Activated naive CD4-positive, alpha-beta T cell treated with anti-CD3 and anti-CD28 coated beads, Interleukin-2, amount 10 ng/mL, durations not matched to agents 7 days and 5 days (primary cell): Measurements from ENCODE around the gene CD109.
"Not testable (repeated sequence)": the region's sequence is repeated elsewhere in the genome, so short reads cannot be mapped to it uniquely, and the experiment has no call there.

ENCODE experiments used
- CTCF ChIA-PET: fragments of 350-600 bp; sonication (Branson Sonifier 250); formaldehyde crosslinking; loops from one replicate; lab custom pipeline; 2021; ENCODE audit warnings: antibody characterized with exemption; lab: Charles Lee
- DNase-seq: peaks from one replicate; pipeline ENCODE4 v3.0.0-alpha.2; 2020
- H3K27ac Mint-ChIP-seq: one replicate; pipeline ENCODE4 v1.8.0; 2021; ENCODE audit warnings: mild to moderate bottlenecking, moderate library complexity, mixed read lengths
- H3K27me3 Mint-ChIP-seq: one replicate; pipeline ENCODE4 v1.8.0; 2021; ENCODE audit warnings: mild to moderate bottlenecking, mixed read lengths
- H3K36me3 Mint-ChIP-seq: one replicate; pipeline ENCODE4 v1.8.0; 2021; ENCODE audit warnings: mixed read lengths
- H3K4me1 Mint-ChIP-seq: one replicate; pipeline ENCODE4 v1.8.0; 2021; ENCODE audit warnings: mixed read lengths
- H3K4me3 Mint-ChIP-seq: one replicate; pipeline ENCODE4 v1.8.0; 2021; ENCODE audit warnings: mild to moderate bottlenecking, moderate library complexity, mixed read lengths
- H3K9me3 Mint-ChIP-seq: one replicate; pipeline ENCODE4 v1.8.0; 2021; ENCODE audit warnings: mixed read lengths

The CD109 gene

DNA sequence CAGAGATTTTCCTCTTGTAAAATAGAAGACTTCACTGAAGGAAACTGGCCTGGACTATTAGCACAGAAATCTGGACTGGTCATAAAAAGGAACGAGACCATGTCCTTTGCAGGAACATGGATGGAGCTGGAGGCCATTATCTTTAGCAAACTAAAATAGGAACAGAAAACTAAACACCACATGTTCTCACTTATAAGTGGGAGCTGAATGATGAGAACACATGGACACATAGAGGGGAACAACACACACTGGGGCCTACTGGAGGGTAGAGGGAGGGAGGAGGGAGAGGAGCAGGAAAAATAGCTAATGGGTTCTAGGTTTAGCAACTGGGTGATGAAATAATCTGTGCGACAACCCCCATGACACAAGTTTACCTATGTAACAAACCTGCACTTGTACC, 27.5 kb downstream of the CD109 start:
- not testable (repeated sequence) for DNase-seq, H3K27ac Mint-ChIP-seq, H3K36me3 Mint-ChIP-seq, H3K27me3 Mint-ChIP-seq, H3K9me3 Mint-ChIP-seq, H3K4me3 Mint-ChIP-seq
- CTCF ChIA-PET, result interaction anchor here (1.4 to 4.5 kb wide), 3 partner anchors 9 to 15 kb away, joined by 4 to 23 read pairs (median 4); no protein-coding TSS in a partner anchor
- peaks cover 25% of the 10 kb centered on the region for H3K4me1 Mint-ChIP-seq

DNA sequence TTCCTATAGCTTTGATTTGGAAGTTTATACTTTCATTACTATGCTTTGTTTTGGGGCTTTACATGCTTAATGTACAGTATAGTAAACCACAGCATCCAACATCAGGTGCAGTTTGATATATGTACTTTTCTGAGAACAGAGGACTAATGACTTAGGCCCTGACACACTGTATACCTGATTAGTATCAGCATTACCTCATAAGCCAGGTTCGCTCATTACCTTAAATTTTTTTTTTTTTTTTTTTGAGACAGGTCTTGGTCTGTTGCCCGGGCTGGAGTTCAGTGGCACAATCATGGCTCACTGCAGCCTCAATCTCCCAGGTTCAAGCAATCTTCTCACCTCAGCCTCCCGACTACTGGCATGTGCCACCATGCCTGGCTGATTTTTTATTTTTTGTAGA, 28.4 kb downstream of the CD109 start:
- DNase-seq, result no peak
- no peaks in the 10 kb centered on the region for H3K36me3 Mint-ChIP-seq
- no peaks in the 10 kb centered on the region for H3K27me3 Mint-ChIP-seq
- H3K4me1 Mint-ChIP-seq, result peaks cover 28% of the 10 kb centered on the region
- CTCF ChIA-PET, result interaction anchor here (1.4 to 4.5 kb wide), 3 partner anchors 8 to 14 kb away, joined by 4 to 23 read pairs (median 4); no protein-coding TSS in a partner anchor
- no peak overlapping the region for H3K27ac Mint-ChIP-seq
- no peaks in the 10 kb centered on the region for H3K9me3 Mint-ChIP-seq
- no peak overlapping the region for H3K4me3 Mint-ChIP-seq

DNA sequence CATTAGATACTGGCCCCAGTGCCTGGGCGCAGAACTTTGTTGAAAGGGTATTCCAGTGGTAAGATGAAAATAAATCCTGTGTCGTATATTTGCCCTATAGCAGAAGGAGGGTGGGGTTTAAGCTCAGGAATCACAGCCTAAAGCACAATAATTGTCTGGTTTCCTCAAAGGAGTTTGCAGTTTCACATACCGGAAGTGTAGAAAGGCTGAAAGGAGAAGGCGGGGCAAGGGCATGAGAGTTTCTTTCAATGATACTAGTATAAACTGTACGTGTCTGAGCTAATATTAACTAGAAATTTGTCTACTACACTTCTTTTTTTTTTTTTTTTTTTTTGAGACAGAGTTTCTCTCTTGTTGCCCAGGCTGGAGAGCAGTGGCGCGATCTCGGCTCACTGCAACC, 29.2 kb downstream of the CD109 start:
- H3K36me3 Mint-ChIP-seq, H3K9me3 Mint-ChIP-seq, H3K27me3 Mint-ChIP-seq, CTCF ChIA-PET: not testable (repeated sequence)
- peak overlapping the region; percentile 50 for H3K4me3 Mint-ChIP-seq
- H3K4me1 Mint-ChIP-seq, result peaks cover 28% of the 10 kb centered on the region
- H3K27ac Mint-ChIP-seq, result peak overlapping the region; percentile 39
- DNase-seq, result peak; percentile 60

DNA sequence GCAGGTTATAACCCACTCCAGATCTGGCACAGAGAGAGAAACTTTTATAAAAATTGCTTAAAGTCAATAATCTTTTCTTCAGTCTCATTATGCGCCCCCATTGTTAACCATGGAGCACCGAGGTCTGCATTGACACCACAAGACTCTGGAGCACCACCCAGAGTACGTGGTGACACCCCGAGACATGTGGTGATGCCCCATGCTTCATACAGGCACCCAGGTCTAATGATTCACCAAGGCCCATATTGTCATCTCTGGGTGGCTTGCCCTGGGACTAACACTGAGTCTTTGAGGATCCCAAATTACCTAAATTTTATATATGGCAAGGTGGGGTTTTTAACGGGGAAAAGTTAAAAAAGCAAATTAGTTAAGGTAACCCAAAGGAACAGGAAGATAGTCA, 31.1 kb downstream of the CD109 start:
- Mint-ChIP-seq H3K9me3 (no peaks in the 10 kb centered on the region), H3K36me3 (no peaks in the 10 kb centered on the region), H3K27me3 (no peaks in the 10 kb centered on the region), H3K4me3 (no peak overlapping the region), H3K4me1 (peaks cover 26% of the 10 kb centered on the region), H3K27ac (no peak overlapping the region)
- no peak for DNase-seq
- CTCF ChIA-PET, result interaction anchor here (0.7 to 0.9 kb wide), 2 partner anchors 51 to 77 kb away, joined by 3 to 5 read pairs; no protein-coding TSS in a partner anchor

DNA sequence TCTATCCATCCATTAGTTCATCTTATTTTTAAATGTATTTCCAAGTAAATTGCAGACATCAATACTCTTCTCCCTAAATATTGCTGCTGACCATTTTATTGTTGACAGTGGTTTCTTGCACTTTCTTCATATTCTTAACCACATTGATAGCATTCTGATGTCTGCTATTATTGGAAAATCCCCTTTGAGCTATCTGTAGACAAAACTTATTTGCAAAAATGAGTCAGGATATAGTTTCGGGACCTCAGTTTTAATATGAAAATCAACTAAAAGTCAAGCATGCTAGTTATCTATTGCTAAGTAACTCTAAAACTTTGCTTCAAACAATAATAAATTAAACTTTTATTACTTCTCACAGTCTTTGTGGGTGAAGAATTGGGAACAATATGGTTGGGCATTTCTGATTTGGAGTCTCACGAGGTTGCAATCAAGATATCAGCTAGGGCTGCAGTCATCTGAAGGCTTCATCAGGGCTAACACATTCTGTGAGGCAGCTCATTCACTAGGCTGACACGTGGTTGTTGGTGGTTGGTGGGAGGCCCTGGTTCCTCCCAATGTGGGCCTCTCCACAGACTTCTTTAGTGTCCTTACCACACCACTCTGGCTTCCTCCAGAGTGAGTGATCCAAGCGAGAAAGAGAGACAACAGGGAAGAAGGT, 32.7 kb downstream of the CD109 start:
- Mint-ChIP-seq H3K36me3 (no peaks in the 10 kb centered on the region), H3K4me1 (peaks cover 15% of the 10 kb centered on the region), H3K27ac (no peak overlapping the region), H3K27me3 (no peaks in the 10 kb centered on the region), H3K9me3 (no peaks in the 10 kb centered on the region), H3K4me3 (no peak overlapping the region)
- CTCF ChIA-PET, result interaction anchor here (1.2 to 6.0 kb wide), 3 partner anchors 10 to 54 kb away, joined by 3 to 126 read pairs (median 7); no protein-coding TSS in a partner anchor
- no peak for DNase-seq

DNA sequence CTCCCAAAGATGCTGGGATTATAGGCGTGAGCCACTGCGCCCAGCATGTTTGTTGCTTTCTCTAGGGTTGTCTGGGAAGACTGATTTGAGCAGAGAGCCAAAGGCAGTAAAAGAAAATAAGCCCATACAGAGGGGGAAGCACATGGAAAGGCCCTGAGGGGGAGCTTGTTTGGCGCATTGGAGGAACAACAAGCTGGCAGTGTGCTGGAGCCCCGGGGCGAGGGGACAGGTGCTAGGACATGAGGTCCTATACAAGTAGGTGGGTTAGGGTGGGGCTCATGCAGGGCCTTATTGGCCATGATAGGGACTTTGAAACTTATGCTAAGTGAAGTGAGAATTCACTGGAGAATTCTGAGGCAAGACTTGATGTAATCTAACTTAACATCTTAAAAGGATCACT, 35.3 kb downstream of the CD109 start:
- DNase-seq, result no peak
- H3K27me3 Mint-ChIP-seq, result no peaks in the 10 kb centered on the region
- peaks cover 7% of the 10 kb centered on the region for H3K4me1 Mint-ChIP-seq
- no peaks in the 10 kb centered on the region for H3K36me3 Mint-ChIP-seq
- no peaks in the 10 kb centered on the region for H3K9me3 Mint-ChIP-seq
- H3K27ac Mint-ChIP-seq, result no peak overlapping the region
- CTCF ChIA-PET, result interaction anchor here (1.0 to 6.0 kb wide), 5 partner anchors 9 to 77 kb away, joined by 4 to 126 read pairs (median 15); partner anchors contain the start of gene SLC17A5
- H3K4me3 Mint-ChIP-seq, result no peak overlapping the region

DNA sequence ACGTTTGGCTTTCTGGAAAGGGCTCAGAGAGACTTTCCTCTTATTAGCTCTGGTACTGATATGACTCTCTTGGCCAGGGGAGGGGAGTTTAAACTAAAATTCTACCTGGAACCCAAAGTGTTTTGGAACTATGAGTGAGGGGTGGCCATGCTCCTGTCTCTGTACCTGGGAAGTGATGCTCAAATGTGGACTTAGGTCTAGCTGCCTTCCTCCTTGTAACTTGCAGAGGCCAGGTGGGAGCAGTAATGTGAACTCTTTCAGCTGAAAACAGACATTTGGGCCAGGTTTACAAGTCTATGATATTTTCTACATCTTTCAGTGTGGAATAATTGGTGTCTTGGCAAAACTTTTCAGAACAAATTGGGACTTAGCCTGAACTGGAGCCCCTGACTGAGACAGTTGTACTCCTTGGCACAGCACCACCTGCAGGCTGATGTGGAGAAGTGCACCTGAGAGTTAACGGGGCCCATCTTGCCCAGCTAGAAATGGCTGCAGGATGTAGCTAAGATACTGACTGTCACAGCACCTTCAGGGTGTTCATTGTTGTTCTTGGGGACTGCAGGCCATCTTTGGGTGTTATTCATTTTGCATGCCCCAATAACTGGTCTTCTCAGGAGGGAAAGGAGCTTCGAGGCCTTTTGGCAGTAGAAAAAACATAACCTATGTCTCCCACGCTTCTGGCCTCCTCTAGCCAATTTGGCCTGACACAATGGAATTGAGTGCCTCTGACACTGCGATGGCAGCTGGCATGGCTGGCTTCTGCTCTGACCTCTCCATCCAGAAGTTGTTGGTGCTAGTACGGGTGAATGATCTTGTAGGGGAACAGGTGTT, 37.1 kb downstream of the CD109 start:
- Mint-ChIP-seq H3K4me3 (no peak overlapping the region), H3K36me3 (no peaks in the 10 kb centered on the region), H3K27ac (no peak overlapping the region), H3K9me3 (no peaks in the 10 kb centered on the region), H3K27me3 (no peaks in the 10 kb centered on the region), H3K4me1 (peaks cover 7% of the 10 kb centered on the region)
- DNase-seq, result peak; percentile 79
- CTCF ChIA-PET, result interaction anchor here (0.6 to 6.0 kb wide), 30 partner anchors 10 to 1476 kb away, joined by 3 to 126 read pairs (median 5); partner anchors contain the start of genes COL12A1 and SLC17A5

DNA sequence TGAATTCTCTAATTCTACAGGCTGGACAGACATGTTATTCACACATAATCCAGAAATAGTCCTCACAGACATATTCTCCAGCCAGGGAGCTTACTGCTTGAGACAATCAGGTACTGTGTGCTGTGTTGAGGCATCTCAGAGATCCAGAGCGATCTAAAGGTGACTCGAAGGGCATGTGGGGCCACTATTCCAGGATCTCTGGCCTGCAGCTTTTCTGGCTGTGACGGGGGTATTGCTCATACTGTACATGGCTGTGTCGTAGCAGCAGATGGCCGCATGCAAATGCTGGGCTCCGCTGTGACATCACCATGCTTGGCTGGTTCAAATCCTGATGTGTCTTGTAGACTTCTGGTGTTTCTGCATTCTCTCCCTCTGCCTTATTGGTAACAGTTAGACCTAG, 37.8 kb downstream of the CD109 start:
- peaks cover 5% of the 10 kb centered on the region for H3K4me1 Mint-ChIP-seq
- no peaks in the 10 kb centered on the region for H3K36me3 Mint-ChIP-seq
- DNase-seq, result no peak
- CTCF ChIA-PET, result interaction anchor here (0.6 to 6.0 kb wide), 25 partner anchors 10 to 1472 kb away, joined by 3 to 126 read pairs (median 5); partner anchors contain the start of genes COL12A1 and SLC17A5
- H3K4me3 Mint-ChIP-seq, result no peak overlapping the region
- H3K9me3 Mint-ChIP-seq, result no peaks in the 10 kb centered on the region
- H3K27me3 Mint-ChIP-seq, result no peaks in the 10 kb centered on the region
- H3K27ac Mint-ChIP-seq, result no peak overlapping the region

DNA sequence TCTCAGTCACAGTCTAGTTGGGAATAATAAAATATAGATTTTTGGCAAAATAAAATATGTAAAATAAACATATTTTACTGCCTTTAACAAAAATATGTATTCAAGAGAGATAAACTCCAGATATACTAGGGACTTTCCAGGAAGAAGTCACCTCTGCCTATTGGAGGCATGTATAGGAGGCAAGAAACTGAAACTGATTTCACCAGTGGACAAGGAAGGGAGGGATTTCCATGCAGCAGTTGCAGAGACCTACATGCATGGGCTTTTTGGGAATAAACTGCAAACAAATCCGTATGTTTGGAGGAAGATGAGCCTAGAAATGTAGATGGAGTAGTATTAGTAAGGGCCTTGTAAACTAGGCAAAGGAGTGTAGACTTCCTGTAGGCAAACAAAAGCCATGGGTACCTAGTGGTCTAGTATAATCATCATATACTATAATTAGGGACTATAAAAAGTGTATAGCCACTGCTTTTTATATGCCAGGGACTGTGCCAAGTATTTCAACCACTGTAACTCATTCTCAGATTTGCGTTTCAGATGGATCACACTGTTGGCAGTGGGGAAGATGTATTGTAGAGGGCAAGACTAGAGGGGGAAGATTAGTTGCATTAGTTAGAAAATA, 38.9 kb downstream of the CD109 start:
- Mint-ChIP-seq H3K9me3 (no peaks in the 10 kb centered on the region), H3K4me3 (no peak overlapping the region), H3K27me3 (no peaks in the 10 kb centered on the region), H3K27ac (no peak overlapping the region), H3K4me1 (peaks cover 3% of the 10 kb centered on the region), H3K36me3 (no peaks in the 10 kb centered on the region)
- CTCF ChIA-PET, result no interaction called here
- DNase-seq, result no peak

DNA sequence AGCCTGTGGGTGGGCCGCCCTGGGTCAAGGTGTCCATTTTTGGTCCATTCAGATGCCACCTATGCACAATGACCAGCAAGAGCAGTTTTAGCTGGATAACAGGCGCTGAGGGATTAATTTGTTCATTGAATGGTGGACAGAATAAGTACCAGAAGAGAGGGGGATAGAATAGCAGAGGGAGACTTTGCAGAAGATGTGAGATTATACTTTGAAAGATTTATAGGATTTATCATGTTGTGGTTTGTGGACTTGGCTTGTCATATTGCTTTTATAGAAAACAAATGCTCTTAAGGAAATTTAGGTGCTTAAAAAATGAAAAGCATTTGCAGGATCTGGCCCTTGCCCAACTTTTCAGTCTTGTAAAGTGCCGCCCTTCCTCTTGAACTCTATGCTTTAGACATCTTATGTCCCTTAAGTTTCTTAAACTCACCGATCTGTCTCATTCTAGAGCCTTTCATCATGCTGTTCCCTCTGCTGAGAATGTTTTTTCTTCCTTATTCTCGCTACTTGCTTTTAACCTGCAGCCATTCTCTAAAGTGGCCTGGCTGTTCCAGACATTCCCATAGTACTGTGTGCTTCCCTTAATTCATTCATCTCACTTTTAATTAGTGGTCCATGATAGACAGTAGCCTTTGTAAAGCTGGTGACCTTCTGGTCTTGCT, 42.5 kb downstream of the CD109 start:
- Mint-ChIP-seq H3K36me3 (peaks cover 1% of the 10 kb centered on the region), H3K4me3 (no peak overlapping the region), H3K27ac (no peak overlapping the region), H3K9me3 (no peaks in the 10 kb centered on the region), H3K27me3 (no peaks in the 10 kb centered on the region), H3K4me1 (no peaks in the 10 kb centered on the region)
- CTCF ChIA-PET, result interaction anchor here (0.5 to 4.9 kb wide), 17 partner anchors 10 to 1473 kb away, joined by 3 to 37 read pairs (median 3); no protein-coding TSS in a partner anchor
- no peak for DNase-seq

DNA sequence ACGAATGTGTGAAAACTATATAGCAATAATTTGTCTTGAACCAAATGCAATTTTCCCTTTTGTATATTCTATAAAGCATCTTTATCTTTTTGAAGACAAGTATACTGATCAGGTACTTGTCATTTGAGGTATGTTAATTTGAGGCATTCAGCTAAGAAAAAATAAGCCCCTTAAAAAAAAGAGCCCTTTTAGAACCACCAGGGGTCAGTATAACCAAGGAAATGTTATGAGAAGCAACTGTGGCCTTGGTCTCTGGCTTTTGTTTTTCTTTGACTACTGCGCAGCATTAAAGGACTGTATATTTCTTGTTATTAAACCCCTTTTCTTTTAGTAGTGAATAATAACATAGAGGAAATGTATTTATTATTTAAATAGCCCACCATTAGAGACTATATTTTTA, 43.1 kb downstream of the CD109 start:
- peaks cover 1% of the 10 kb centered on the region for H3K36me3 Mint-ChIP-seq
- H3K27me3 Mint-ChIP-seq, result no peaks in the 10 kb centered on the region
- no peak overlapping the region for H3K4me3 Mint-ChIP-seq
- no peak overlapping the region for H3K27ac Mint-ChIP-seq
- no peaks in the 10 kb centered on the region for H3K9me3 Mint-ChIP-seq
- no peaks in the 10 kb centered on the region for H3K4me1 Mint-ChIP-seq
- no peak for DNase-seq
- CTCF ChIA-PET, result interaction anchor here (0.6 to 4.9 kb wide), 13 partner anchors 9 to 1473 kb away, joined by 3 to 37 read pairs (median 5); no protein-coding TSS in a partner anchor

DNA sequence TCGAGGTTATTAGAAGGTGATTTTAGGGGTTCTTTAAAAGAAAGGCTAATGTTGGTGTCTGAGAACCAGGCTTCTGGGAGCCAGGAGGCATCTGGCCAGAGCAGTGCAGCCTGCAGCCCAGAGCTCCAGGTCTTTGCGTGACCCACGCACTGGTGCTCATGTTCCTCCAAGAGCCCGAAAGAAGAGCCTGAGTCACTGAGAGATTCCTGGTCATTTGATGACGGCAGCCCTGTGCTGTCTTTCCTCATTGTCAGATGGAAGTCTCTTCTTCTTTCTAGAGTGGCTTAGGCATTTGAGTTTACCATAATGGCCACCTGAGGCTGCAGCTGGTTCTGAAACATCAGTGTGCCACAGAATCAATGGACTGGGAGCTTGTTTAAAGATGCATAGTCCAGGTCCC, 46.4 kb downstream of the CD109 start:
- CTCF ChIA-PET, result interaction anchor here (0.7 to 2.5 kb wide), 3 partner anchors 9 to 49 kb away, joined by 3 to 12 read pairs (median 4); no protein-coding TSS in a partner anchor
- H3K4me3 Mint-ChIP-seq, result no peak overlapping the region
- H3K27me3 Mint-ChIP-seq, result no peaks in the 10 kb centered on the region
- peaks cover 2% of the 10 kb centered on the region for H3K4me1 Mint-ChIP-seq
- no peak for DNase-seq
- H3K9me3 Mint-ChIP-seq, result no peaks in the 10 kb centered on the region
- peaks cover 1% of the 10 kb centered on the region for H3K36me3 Mint-ChIP-seq
- no peak overlapping the region for H3K27ac Mint-ChIP-seq

DNA sequence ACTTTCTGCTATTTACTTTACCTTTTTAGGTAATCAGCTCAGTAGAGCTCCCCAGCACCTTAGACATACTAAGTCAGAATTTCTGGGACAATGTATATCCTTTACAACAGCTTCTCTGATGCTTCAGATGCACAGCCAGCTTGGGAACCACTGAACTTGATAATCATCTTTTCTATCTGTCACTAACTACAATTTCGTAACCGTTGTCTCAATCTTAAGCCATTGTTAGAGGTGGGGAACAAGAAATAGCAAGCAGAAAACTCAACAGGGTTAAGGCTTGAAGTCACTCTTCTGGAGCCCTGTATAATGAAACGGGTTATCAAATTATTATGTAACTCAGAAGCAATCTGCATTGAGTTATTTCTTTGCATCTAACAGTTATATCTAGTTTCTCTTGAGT, 47.1 kb downstream of the CD109 start:
- no peak overlapping the region for H3K4me3 Mint-ChIP-seq
- H3K36me3 Mint-ChIP-seq, result peaks cover 1% of the 10 kb centered on the region
- CTCF ChIA-PET, result interaction anchor here (1.4 to 2.5 kb wide), 2 partner anchors 10 to 25 kb away, joined by 4 to 12 read pairs; no protein-coding TSS in a partner anchor
- no peaks in the 10 kb centered on the region for H3K27me3 Mint-ChIP-seq
- peaks cover 2% of the 10 kb centered on the region for H3K4me1 Mint-ChIP-seq
- no peak overlapping the region for H3K27ac Mint-ChIP-seq
- no peaks in the 10 kb centered on the region for H3K9me3 Mint-ChIP-seq
- no peak for DNase-seq
